SU-DHL-6 (cell line): Measurements from ENCODE around the gene KIF4B.

Experiments used
- H2AFZ ChIP-seq: fragments of 200-600 bp; sonication (generic); 2 replicates; pipeline ENCODE4 v1.6.1; 2014; ENCODE audit warnings: low read depth, mild to moderate bottlenecking, moderate library complexity, mixed read lengths, antibody characterized with exemption, low read length; ENCODE audit not compliant: severe bottlenecking
- H3F3A ChIP-seq: fragments of 200-600 bp; shearing (Covaris generic); 2 replicates; pipeline ENCODE4 v1.6.0; 2016; ENCODE audit warnings: antibody characterized with exemption, mild to moderate bottlenecking; ENCODE audit not compliant: insufficient read depth
- H3K27ac ChIP-seq: fragments of 200-600 bp; sonication (generic); 2 replicates; pipeline ENCODE4 v1.5.1; 2016; ENCODE audit warnings: low read depth, mild to moderate bottlenecking, low read length, moderate library complexity, mixed read lengths
- H3K27me3 ChIP-seq: fragments of 200-600 bp; sonication (generic), shearing (Covaris generic); 2 replicates; pipeline ENCODE4 v1.6.0; 2014; ENCODE audit warnings: mild to moderate bottlenecking, low read length
- H3K36me3 ChIP-seq: fragments of 200-600 bp; sonication (generic); 2 replicates; pipeline ENCODE4 v1.6.1; 2014; ENCODE audit warnings: mild to moderate bottlenecking, low read length, mixed read lengths
- H3K4me2 ChIP-seq: fragments of 300-600, 200-600 bp; shearing (Covaris generic), sonication (generic); 2 replicates; pipeline ENCODE4 v1.6.0; 2014; ENCODE audit warnings: low read length, low read depth, mild to moderate bottlenecking; ENCODE audit not compliant: poor library complexity, severe bottlenecking
- H3K4me3 ChIP-seq: fragments of 200-600 bp; sonication (generic); 2 replicates; pipeline ENCODE4 v1.5.1; 2014; ENCODE audit warnings: antibody characterized with exemption, low read length, mild to moderate bottlenecking, mixed read lengths; ENCODE audit not compliant: insufficient read depth, poor library complexity, severe bottlenecking
- H3K79me2 ChIP-seq: fragments of 200-600 bp; sonication (generic); 2 replicates; pipeline ENCODE4 v1.6.1; 2014; ENCODE audit warnings: mild to moderate bottlenecking, low read length, moderate library complexity; ENCODE audit not compliant: insufficient read depth
- H3K9ac ChIP-seq: fragments of 200-600 bp; sonication (generic); 2 replicates; pipeline ENCODE4 v1.7.0; 2014; ENCODE audit warnings: mild to moderate bottlenecking, low read length
- H3K9me2 ChIP-seq: fragments of 200-600 bp; sonication (generic); replicated peaks from 2 replicates; pipeline ENCODE4 v1.6.1; 2014; ENCODE audit warnings: low read length; ENCODE audit not compliant: insufficient read depth
- H3K9me3 ChIP-seq: fragments of 200-600 bp; sonication (generic); 2 replicates; pipeline ENCODE4 v1.6.1; 2014; ENCODE audit warnings: low read length, mixed read lengths; ENCODE audit not compliant: insufficient read depth
- H4K20me1 ChIP-seq: fragments of 200-600 bp; sonication (generic); 2 replicates; pipeline ENCODE4 v1.6.1; 2014; ENCODE audit warnings: low read depth, mild to moderate bottlenecking, antibody characterized with exemption, low read length, moderate library complexity, mixed read lengths
- EZH2phosphoT487 ChIP-seq: fragments of 200-600 bp; sonication (generic), shearing (Covaris generic); conservative IDR thresholded peaks from 2 replicates; pipeline ENCODE4 v1.6.1; 2018; ENCODE audit warnings: mild to moderate bottlenecking, antibody characterized with exemption, low read length, moderate library complexity, mixed read lengths
- TF ChIP-seq, protein P1 (sequence below): fragments of 200-600 bp; sonication (generic); IDR thresholded peaks from one replicate; pipeline ENCODE4 v1.5.1; 2017; ENCODE audit warnings: antibody characterized with exemption, mild to moderate bottlenecking, low read length, moderate library complexity; ENCODE audit not compliant: insufficient read depth, poor library complexity, severe bottlenecking

The KIF4B gene

DNA sequence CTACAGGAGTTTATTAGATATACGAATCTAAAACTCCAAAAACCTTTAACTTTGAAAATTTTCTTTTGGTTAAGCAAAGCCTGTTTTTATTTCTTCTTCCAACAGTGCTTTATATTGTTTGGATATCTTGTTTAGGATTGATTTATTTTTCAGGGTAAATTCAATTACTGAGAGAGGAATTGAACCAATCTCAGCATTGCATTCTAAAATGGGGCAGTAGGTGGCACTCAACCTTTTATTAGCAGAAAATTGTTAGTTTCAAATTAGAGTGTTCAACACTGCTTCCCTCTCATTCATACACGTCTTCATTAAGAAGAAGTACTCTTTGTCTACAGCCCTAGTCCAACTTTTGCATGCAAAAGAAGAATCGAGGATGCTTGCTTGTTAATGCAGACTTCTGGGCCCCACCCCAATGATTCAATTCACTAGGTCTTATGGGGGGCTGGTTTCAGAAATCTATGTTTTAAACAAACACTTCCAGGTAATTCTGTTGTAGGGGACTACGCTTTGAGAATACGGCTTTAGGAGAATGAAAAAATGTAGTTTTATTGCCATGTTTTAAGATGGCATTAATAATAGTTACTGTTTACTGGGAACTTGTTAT, 46.0 kb upstream of the KIF4B start:
- H2AFZ ChIP-seq, result no peak overlapping the region
- no peak overlapping the region for H3K9ac ChIP-seq
- TF ChIP-seq, protein P1, sequence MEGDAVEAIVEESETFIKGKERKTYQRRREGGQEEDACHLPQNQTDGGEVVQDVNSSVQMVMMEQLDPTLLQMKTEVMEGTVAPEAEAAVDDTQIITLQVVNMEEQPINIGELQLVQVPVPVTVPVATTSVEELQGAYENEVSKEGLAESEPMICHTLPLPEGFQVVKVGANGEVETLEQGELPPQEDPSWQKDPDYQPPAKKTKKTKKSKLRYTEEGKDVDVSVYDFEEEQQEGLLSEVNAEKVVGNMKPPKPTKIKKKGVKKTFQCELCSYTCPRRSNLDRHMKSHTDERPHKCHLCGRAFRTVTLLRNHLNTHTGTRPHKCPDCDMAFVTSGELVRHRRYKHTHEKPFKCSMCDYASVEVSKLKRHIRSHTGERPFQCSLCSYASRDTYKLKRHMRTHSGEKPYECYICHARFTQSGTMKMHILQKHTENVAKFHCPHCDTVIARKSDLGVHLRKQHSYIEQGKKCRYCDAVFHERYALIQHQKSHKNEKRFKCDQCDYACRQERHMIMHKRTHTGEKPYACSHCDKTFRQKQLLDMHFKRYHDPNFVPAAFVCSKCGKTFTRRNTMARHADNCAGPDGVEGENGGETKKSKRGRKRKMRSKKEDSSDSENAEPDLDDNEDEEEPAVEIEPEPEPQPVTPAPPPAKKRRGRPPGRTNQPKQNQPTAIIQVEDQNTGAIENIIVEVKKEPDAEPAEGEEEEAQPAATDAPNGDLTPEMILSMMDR, result peak; percentile 29
- TF ChIP-seq EZH2phosphoT487, result no peak
- no peak overlapping the region for H3K27ac ChIP-seq
- no peaks in the 10 kb centered on the region for H3K9me3 ChIP-seq
- H4K20me1 ChIP-seq, result no peaks in the 10 kb centered on the region
- H3K4me3 ChIP-seq, result no peak overlapping the region
- no peak overlapping the region for H3K4me2 ChIP-seq
- H3F3A ChIP-seq, result no peaks in the 10 kb centered on the region
- H3K9me2 ChIP-seq, result no peaks in the 10 kb centered on the region
- H3K36me3 ChIP-seq, result peaks cover 16% of the 10 kb centered on the region; the same call in 1 of the 2 replicates
- H3K79me2 ChIP-seq, result no peaks in the 10 kb centered on the region
- no peaks in the 10 kb centered on the region for H3K27me3 ChIP-seq

DNA sequence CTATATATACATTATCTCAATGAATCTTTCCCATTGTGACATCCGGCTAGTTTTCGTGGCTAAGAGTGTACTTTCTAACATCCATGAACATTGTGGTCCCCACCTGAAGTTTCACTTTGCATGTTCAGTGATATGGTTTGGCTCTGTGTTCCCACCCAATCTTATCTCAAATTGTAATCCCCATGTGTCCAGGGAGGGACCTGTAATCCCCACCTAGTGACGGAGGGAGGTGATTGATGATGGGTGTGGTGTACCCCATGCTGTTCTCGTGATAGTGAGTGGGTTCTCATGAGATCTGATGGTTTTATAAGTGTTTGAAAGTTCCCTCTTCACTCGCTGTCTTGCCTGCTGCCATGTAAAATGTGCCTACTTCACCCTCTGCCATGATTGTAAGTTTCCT, 44.6 kb upstream of the KIF4B start:
- H3K9ac ChIP-seq, result no peak overlapping the region
- H2AFZ ChIP-seq, result no peak overlapping the region
- no peak for TF ChIP-seq EZH2phosphoT487
- TF ChIP-seq, protein P1, result no peak
- no peak overlapping the region for H3K4me2 ChIP-seq
- no peaks in the 10 kb centered on the region for H3K9me2 ChIP-seq
- no peak overlapping the region for H3K27ac ChIP-seq
- no peaks in the 10 kb centered on the region for H4K20me1 ChIP-seq
- H3K4me3 ChIP-seq, result no peak overlapping the region
- H3K79me2 ChIP-seq, result no peaks in the 10 kb centered on the region
- no peaks in the 10 kb centered on the region for H3F3A ChIP-seq
- H3K9me3 ChIP-seq, result no peaks in the 10 kb centered on the region
- peaks cover 12% of the 10 kb centered on the region; the same call in 1 of the 2 replicates for H3K36me3 ChIP-seq
- H3K27me3 ChIP-seq, result no peaks in the 10 kb centered on the region

DNA sequence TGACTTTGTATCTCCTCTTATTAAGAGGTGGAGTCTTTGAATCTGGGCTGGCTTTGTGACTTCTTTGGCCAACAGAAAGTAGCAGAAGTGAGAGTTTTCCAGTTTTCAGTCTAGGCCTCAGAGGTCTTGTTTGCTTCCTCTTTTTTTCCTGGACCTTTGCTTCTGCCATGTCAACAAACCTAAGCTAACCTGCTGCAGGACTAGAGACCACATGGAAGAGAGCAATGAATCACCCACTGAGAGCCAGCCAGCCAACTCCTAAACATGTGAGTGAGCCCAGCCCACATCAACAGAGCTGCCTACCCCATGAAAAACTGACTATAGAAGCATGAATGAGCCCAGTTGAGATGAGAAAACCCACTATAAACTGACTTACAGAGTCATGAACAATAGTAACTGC, 42.8 kb upstream of the KIF4B start:
- TF ChIP-seq EZH2phosphoT487, result no peak
- TF ChIP-seq, protein P1, result no peak
- Histone ChIP-seq H3K4me3 (no peak overlapping the region), H3K9ac (no peak overlapping the region), H3K27me3 (no peaks in the 10 kb centered on the region), H3K9me2 (no peaks in the 10 kb centered on the region), H3K4me2 (no peak overlapping the region), H4K20me1 (no peaks in the 10 kb centered on the region), H3K27ac (no peak overlapping the region), H3F3A (no peaks in the 10 kb centered on the region), H2AFZ (no peak overlapping the region), H3K9me3 (no peaks in the 10 kb centered on the region), H3K36me3 (peaks cover 12% of the 10 kb centered on the region; the same call in 1 of the 2 replicates), H3K79me2 (no peaks in the 10 kb centered on the region)
